ENCODE data around the gene GBF1.

DNA sequence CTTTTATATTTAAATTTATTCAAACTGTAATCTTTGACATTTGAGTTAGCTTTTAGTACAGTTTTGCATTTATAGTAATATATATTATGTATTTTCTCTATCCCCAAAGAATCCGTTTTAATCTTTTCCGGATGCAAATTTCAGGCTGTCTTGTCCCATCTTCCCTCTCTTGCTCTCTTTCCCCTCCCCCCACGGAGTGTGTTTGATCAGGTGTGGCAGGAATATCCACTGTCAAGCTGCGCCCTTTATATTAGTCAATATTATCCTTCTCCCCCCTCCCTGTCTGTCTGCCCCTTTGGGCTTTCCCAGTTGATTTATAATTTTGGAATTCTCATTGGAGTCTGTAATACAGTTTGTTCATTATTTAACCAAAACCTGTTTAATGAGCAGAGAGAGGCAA is 19.0 kb downstream of the GBF1 start:
- TF ChIP-seq, protein P1, sequence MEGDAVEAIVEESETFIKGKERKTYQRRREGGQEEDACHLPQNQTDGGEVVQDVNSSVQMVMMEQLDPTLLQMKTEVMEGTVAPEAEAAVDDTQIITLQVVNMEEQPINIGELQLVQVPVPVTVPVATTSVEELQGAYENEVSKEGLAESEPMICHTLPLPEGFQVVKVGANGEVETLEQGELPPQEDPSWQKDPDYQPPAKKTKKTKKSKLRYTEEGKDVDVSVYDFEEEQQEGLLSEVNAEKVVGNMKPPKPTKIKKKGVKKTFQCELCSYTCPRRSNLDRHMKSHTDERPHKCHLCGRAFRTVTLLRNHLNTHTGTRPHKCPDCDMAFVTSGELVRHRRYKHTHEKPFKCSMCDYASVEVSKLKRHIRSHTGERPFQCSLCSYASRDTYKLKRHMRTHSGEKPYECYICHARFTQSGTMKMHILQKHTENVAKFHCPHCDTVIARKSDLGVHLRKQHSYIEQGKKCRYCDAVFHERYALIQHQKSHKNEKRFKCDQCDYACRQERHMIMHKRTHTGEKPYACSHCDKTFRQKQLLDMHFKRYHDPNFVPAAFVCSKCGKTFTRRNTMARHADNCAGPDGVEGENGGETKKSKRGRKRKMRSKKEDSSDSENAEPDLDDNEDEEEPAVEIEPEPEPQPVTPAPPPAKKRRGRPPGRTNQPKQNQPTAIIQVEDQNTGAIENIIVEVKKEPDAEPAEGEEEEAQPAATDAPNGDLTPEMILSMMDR (IDR thresholded peaks at IDR 0.05): no peak
- TF ChIP-seq POLR2A (IDR thresholded peaks at IDR 0.05): no peak

Measured in uterus (tissue), 2 donors.